HEK293 (cell line): ENCODE measurements around the gene OR4E2.
"Not testable (repeated sequence)": the region's sequence is repeated elsewhere in the genome, so short reads cannot be mapped to it uniquely, and the experiment has no call there.

Source experiments
- CTCF ChIA-PET: fragments of 350-600 bp; formaldehyde crosslinking; extraction: SDS; loops from one replicate; lab custom pipeline; 2021; ENCODE audit warnings: antibody characterized with exemption; lab: Yijun Ruan, JAX
- POLR2A ChIA-PET: fragments of 300-600 bp; formaldehyde crosslinking; extraction: SDS; loops from one replicate; lab custom pipeline; 2020; ENCODE audit warnings: antibody characterized with exemption, inconsistent platforms; lab: Yijun Ruan, JAX
- H3K27ac ChIP-seq: fragments of 200-500 bp; sonication (Bioruptor generic); 2 replicates; pipeline ENCODE4 v1.5.1; 2014; ENCODE audit warnings: low read depth, low read length, control low read depth, inconsistent platforms; ENCODE audit errors: extremely low read depth
- H3K36me3 ChIP-seq, 2 experiments: fragments of 200-500 bp in 1 of 2; sonication (Bioruptor generic) in 1 of 2; 1 replicate in 1 of 2; 2 replicates in 1 of 2; pipeline ENCODE4 v1.5.1; 2014 to 2017; ENCODE audit warnings: inconsistent platforms in 2 of 2, low read length in 2 of 2; ENCODE audit not compliant: control insufficient read depth in 2 of 2, insufficient read depth in 1 of 2
- H3K4me1 ChIP-seq: fragments of 200-500 bp; sonication (Bioruptor generic); 2 replicates; pipeline ENCODE4 v1.5.1; 2014; ENCODE audit warnings: mild to moderate bottlenecking, low read length, inconsistent platforms; ENCODE audit not compliant: control insufficient read depth, insufficient read depth
- H3K4me3 ChIP-seq: 2 replicates; pipeline ENCODE4 v1.5.1; 2011; ENCODE audit warnings: low read depth, mild to moderate bottlenecking, control low read depth, low read length, moderate library complexity
- H3K9me3 ChIP-seq: fragments of 200-500 bp; sonication (Bioruptor generic); 2 replicates; pipeline ENCODE4 v1.5.1; 2014; ENCODE audit warnings: low read depth, low read length, inconsistent platforms; ENCODE audit not compliant: control insufficient read depth, insufficient read depth
- EGR2 ChIP-seq: fragments of 450-650 bp; formaldehyde crosslinking; IDR thresholded peaks from 2 replicates; pipeline ENCODE4 v1.5.1; 2016; ENCODE audit warnings: low read depth, missing biosample characterization, missing genetic modification characterization
- FEZF1 ChIP-seq: fragments of 450-650 bp; formaldehyde crosslinking; IDR thresholded peaks from 2 replicates; pipeline ENCODE4 v1.5.1; 2016; ENCODE audit warnings: missing biosample characterization, missing genetic modification characterization
- GLI4 ChIP-seq: fragments of 450-650 bp; formaldehyde crosslinking; IDR thresholded peaks from 2 replicates; pipeline ENCODE4 v1.5.1; 2016; ENCODE audit warnings: missing biosample characterization, missing genetic modification characterization
- GLIS2 ChIP-seq: fragments of 450-650 bp; formaldehyde crosslinking; IDR thresholded peaks from 2 replicates; pipeline ENCODE4 v1.5.1; 2016; ENCODE audit warnings: missing biosample characterization, missing genetic modification characterization
- KLF9 ChIP-seq: fragments of 450-650 bp; formaldehyde crosslinking; IDR thresholded peaks from 2 replicates; pipeline ENCODE4 v1.5.1; 2016; ENCODE audit warnings: missing biosample characterization, missing genetic modification characterization, low read depth
- SP7 ChIP-seq: fragments of 450-650 bp; formaldehyde crosslinking; IDR thresholded peaks from 2 replicates; pipeline ENCODE4 v1.5.1; 2016; ENCODE audit warnings: missing biosample characterization, missing genetic modification characterization
- WT1 ChIP-seq: fragments of 450-650 bp; formaldehyde crosslinking; IDR thresholded peaks from 2 replicates; pipeline ENCODE4 v1.5.1; 2016; ENCODE audit warnings: missing biosample characterization, missing genetic modification characterization
- ZBTB1 ChIP-seq: fragments of 450-650 bp; formaldehyde crosslinking; IDR thresholded peaks from 2 replicates; pipeline ENCODE4 v1.5.1; 2016; ENCODE audit warnings: missing biosample characterization, missing genetic modification characterization
- ZEB2 ChIP-seq: fragments of 450-650 bp; formaldehyde crosslinking; IDR thresholded peaks from 2 replicates; pipeline ENCODE4 v1.5.1; 2016; ENCODE audit warnings: missing biosample characterization, missing genetic modification characterization
- ZFP41 ChIP-seq: fragments of 450-650 bp; formaldehyde crosslinking; IDR thresholded peaks from 2 replicates; pipeline ENCODE4 v1.5.1; 2016; ENCODE audit warnings: missing biosample characterization, missing genetic modification characterization, borderline replicate concordance
- ZNF157 ChIP-seq: fragments of 450-650 bp; formaldehyde crosslinking; IDR thresholded peaks from 2 replicates; pipeline ENCODE4 v1.5.1; 2016; ENCODE audit warnings: missing biosample characterization, missing genetic modification characterization
- ZNF184 ChIP-seq: fragments of 450-650 bp; IDR thresholded peaks from 2 replicates; pipeline ENCODE4 v1.5.1; 2018; ENCODE audit warnings: missing biosample characterization, mild to moderate bottlenecking, missing genetic modification characterization
- ZNF221 ChIP-seq: fragments of 450-650 bp; formaldehyde crosslinking; IDR thresholded peaks from 2 replicates; pipeline ENCODE4 v1.5.1; 2017; ENCODE audit warnings: missing biosample characterization, missing genetic modification characterization, borderline replicate concordance
- ZNF223 ChIP-seq: fragments of 450-650 bp; formaldehyde crosslinking; IDR thresholded peaks from 2 replicates; pipeline ENCODE4 v1.5.1; 2016; ENCODE audit warnings: missing biosample characterization, missing genetic modification characterization
- ZNF311 ChIP-seq: fragments of 450-650 bp; formaldehyde crosslinking; IDR thresholded peaks from 2 replicates; pipeline ENCODE4 v1.5.1; 2017; ENCODE audit warnings: missing biosample characterization, missing genetic modification characterization, borderline replicate concordance
- ZNF350 ChIP-seq: fragments of 450-650 bp; formaldehyde crosslinking; IDR thresholded peaks from 2 replicates; pipeline ENCODE4 v1.5.0; 2017; ENCODE audit warnings: missing biosample characterization, mild to moderate bottlenecking, missing genetic modification characterization
- ZNF426 ChIP-seq: fragments of 450-650 bp; formaldehyde crosslinking; IDR thresholded peaks from 2 replicates; pipeline ENCODE4 v1.5.1; 2017; ENCODE audit warnings: missing biosample characterization, missing genetic modification characterization, mild to moderate bottlenecking, inconsistent platforms, moderate library complexity
- ZNF433 ChIP-seq: fragments of 450-650 bp; formaldehyde crosslinking; IDR thresholded peaks from 2 replicates; pipeline ENCODE4 v1.5.1; 2016; ENCODE audit warnings: missing biosample characterization, missing genetic modification characterization, low read depth
- ZNF544 ChIP-seq: fragments of 450-650 bp; formaldehyde crosslinking; IDR thresholded peaks from 2 replicates; pipeline ENCODE4 v1.5.0; 2017; ENCODE audit warnings: missing biosample characterization, missing genetic modification characterization
- ZNF549 ChIP-seq: fragments of 450-650 bp; IDR thresholded peaks from 2 replicates; pipeline ENCODE4 v1.5.1; 2018; ENCODE audit warnings: missing biosample characterization, missing genetic modification characterization, mild to moderate bottlenecking, inconsistent platforms, moderate library complexity
- ZNF585B ChIP-seq: fragments of 450-650 bp; formaldehyde crosslinking; IDR thresholded peaks from 2 replicates; pipeline ENCODE4 v1.5.1; 2016; ENCODE audit warnings: missing biosample characterization, missing genetic modification characterization
- ZNF610 ChIP-seq: fragments of 450-650 bp; formaldehyde crosslinking; IDR thresholded peaks from 2 replicates; pipeline ENCODE4 v1.5.1; 2016; ENCODE audit warnings: missing biosample characterization, missing genetic modification characterization, borderline replicate concordance
- ZNF629 ChIP-seq: fragments of 450-650 bp; formaldehyde crosslinking; IDR thresholded peaks from 2 replicates; pipeline ENCODE4 v1.5.1; 2017; ENCODE audit warnings: missing biosample characterization, missing genetic modification characterization
- ZNF658 ChIP-seq: fragments of 450-650 bp; formaldehyde crosslinking; IDR thresholded peaks from 2 replicates; pipeline ENCODE4; 2016; ENCODE audit warnings: missing biosample characterization, missing genetic modification characterization
- ZNF777 ChIP-seq: fragments of 450-650 bp; formaldehyde crosslinking; IDR thresholded peaks from 2 replicates; pipeline ENCODE4 v1.5.1; 2017; ENCODE audit warnings: missing biosample characterization, missing genetic modification characterization, borderline replicate concordance
- ZNF837 ChIP-seq: fragments of 450-650 bp; formaldehyde crosslinking; IDR thresholded peaks from 2 replicates; pipeline ENCODE4 v1.5.1; 2016; ENCODE audit warnings: missing biosample characterization, missing genetic modification characterization
- ZSCAN30 ChIP-seq: fragments of 450-650 bp; IDR thresholded peaks from 2 replicates; pipeline ENCODE4 v1.5.1; 2018; ENCODE audit warnings: missing biosample characterization, mild to moderate bottlenecking, missing genetic modification characterization, moderate library complexity
- TF ChIP-seq, protein P1 (sequence below): fragments of 450-650 bp; formaldehyde crosslinking; IDR thresholded peaks from 2 replicates; pipeline ENCODE4 v1.5.1; 2016; ENCODE audit warnings: missing biosample characterization, missing genetic modification characterization
- TF ChIP-seq, protein P2 (sequence below): fragments of 450-650 bp; formaldehyde crosslinking; IDR thresholded peaks from 2 replicates; pipeline ENCODE4 v1.5.1; 2017; ENCODE audit warnings: missing biosample characterization, missing genetic modification characterization
- TF ChIP-seq, protein P3 (sequence below): fragments of 450-650 bp; formaldehyde crosslinking; IDR thresholded peaks from 2 replicates; pipeline ENCODE4 v1.5.1; 2016; ENCODE audit warnings: missing biosample characterization, missing genetic modification characterization
- TF ChIP-seq, protein P4 (sequence below): fragments of 450-650 bp; formaldehyde crosslinking; IDR thresholded peaks from 2 replicates; pipeline ENCODE4 v1.5.1; 2016; ENCODE audit warnings: missing biosample characterization, missing genetic modification characterization
- TF ChIP-seq, protein P5 (sequence below): fragments of 450-650 bp; formaldehyde crosslinking; IDR thresholded peaks from 2 replicates; pipeline ENCODE4 v1.5.1; 2016; ENCODE audit warnings: missing biosample characterization, missing genetic modification characterization, low read depth

Gene OR4E2

DNA sequence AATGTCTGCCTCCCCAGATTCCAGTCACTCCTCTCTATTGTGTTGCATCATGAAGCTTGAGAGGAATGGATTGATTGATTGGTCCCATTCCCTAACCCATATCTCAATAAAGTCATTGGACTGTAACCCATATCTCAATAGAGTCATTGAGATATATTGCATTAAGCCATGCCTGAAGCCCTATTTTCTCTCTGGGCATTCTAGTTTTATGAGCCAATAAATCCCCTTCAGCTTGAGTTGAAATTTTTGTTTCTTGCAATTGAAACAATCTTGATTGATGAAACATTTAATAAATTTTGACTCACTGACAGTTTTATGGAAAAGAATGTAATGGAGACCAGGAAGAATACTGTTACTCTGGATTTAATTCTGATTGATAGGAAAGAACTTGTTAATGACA, 40.8 kb downstream of the OR4E2 start (continued):
- TF ChIP-seq, protein P1, sequence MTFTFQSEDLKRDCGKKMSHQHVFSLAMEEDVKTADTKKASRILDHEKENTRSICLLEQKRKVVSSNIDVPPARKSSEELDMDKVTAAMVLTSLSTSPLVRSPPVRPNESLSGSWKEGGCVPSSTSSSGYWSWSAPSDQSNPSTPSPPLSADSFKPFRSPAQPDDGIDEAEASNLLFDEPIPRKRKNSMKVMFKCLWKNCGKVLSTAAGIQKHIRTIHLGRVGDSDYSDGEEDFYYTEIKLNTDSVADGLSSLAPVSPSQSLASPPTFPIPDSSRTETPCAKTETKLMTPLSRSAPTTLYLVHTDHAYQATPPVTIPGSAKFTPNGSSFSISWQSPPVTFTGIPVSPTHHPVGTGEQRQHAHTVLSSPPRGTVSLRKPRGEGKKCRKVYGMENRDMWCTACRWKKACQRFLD: no peak
- TF ChIP-seq ZNF157 (tag by site-specific recombination): no peak
- TF ChIP-seq ZNF223 (tag by site-specific recombination): no peak
- no peak for TF ChIP-seq GLI4 (tag by site-specific recombination)
- no peak for TF ChIP-seq ZNF184 (tag by site-specific recombination)
- TF ChIP-seq ZNF837: no peak
- TF ChIP-seq ZBTB1: no peak
- no peak for TF ChIP-seq ZNF549 (tag by site-specific recombination)
- TF ChIP-seq ZNF585B: no peak
- TF ChIP-seq, protein P2, sequence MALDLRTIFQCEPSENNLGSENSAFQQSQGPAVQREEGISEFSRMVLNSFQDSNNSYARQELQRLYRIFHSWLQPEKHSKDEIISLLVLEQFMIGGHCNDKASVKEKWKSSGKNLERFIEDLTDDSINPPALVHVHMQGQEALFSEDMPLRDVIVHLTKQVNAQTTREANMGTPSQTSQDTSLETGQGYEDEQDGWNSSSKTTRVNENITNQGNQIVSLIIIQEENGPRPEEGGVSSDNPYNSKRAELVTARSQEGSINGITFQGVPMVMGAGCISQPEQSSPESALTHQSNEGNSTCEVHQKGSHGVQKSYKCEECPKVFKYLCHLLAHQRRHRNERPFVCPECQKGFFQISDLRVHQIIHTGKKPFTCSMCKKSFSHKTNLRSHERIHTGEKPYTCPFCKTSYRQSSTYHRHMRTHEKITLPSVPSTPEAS: no peak
- TF ChIP-seq ZNF658 (tag by site-specific recombination): no peak
- no peak for TF ChIP-seq ZNF777
- no peak for TF ChIP-seq ZNF433 (tag by site-specific recombination)
- TF ChIP-seq, protein P3, sequence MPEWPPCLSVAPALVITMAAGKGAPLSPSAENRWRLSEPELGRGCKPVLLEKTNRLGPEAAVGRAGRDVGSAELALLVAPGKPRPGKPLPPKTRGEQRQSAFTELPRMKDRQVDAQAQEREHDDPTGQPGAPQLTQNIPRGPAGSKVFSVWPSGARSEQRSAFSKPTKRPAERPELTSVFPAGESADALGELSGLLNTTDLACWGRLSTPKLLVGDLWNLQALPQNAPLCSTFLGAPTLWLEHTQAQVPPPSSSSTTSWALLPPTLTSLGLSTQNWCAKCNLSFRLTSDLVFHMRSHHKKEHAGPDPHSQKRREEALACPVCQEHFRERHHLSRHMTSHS (tag by site-specific recombination): peak; percentile 57; the same call in 1 of the 2 replicates
- TF ChIP-seq ZEB2 (tag by site-specific recombination): peak; percentile 88
- no peak for TF ChIP-seq EGR2 (tag by site-specific recombination)
- no peak for TF ChIP-seq GLIS2 (tag by site-specific recombination)
- TF ChIP-seq ZNF610 (tag by site-specific recombination): peak; percentile 64; the same call in 1 of the 2 replicates
- no peak for TF ChIP-seq ZFP41
- no peak for TF ChIP-seq ZNF426
- TF ChIP-seq ZNF311: no peak
- TF ChIP-seq KLF9 (tag by site-specific recombination): no peak
- no peak for TF ChIP-seq ZNF350 (tag by site-specific recombination)
- TF ChIP-seq ZSCAN30 (tag by site-specific recombination): peak; percentile 69; the same call in 1 of the 2 replicates
- no peak for TF ChIP-seq WT1 (tag by site-specific recombination)
- TF ChIP-seq, protein P4, sequence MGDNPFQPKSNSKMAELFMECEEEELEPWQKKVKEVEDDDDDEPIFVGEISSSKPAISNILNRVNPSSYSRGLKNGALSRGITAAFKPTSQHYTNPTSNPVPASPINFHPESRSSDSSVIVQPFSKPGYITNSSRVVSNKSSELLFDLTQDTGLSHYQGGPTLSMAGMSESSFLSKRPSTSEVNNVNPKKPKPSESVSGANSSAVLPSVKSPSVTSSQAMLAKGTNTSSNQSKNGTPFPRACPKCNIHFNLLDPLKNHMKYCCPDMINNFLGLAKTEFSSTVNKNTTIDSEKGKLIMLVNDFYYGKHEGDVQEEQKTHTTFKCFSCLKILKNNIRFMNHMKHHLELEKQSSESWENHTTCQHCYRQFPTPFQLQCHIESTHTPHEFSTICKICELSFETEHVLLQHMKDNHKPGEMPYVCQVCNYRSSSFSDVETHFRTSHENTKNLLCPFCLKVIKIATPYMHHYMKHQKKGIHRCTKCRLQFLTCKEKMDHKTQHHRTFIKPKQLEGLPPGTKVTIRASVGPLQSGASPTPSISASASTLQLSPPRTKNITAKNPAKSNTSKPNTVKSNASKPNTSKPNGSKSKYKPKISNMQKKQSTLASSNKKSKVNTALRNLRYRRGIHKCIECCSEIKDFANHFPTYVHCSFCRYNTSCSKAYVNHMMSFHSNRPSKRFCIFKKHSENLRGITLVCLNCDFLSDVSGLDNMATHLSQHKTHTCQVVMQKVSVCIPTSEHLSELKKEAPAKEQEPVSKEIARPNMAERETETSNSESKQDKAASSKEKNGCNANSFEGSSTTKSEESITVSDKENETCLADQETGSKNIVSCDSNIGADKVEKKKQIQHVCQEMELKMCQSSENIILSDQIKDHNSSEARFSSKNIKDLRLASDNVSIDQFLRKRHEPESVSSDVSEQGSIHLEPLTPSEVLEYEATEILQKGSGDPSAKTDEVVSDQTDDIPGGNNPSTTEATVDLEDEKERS (tag by site-specific recombination): no peak
- TF ChIP-seq FEZF1 (tag by site-specific recombination): peak; percentile 93
- no peak for TF ChIP-seq ZNF221 (tag by site-specific recombination)
- TF ChIP-seq ZNF544 (tag by site-specific recombination): no peak
- no peak for TF ChIP-seq ZNF629 (tag by site-specific recombination)
- no peak for TF ChIP-seq SP7 (tag by site-specific recombination)
- TF ChIP-seq, protein P5, sequence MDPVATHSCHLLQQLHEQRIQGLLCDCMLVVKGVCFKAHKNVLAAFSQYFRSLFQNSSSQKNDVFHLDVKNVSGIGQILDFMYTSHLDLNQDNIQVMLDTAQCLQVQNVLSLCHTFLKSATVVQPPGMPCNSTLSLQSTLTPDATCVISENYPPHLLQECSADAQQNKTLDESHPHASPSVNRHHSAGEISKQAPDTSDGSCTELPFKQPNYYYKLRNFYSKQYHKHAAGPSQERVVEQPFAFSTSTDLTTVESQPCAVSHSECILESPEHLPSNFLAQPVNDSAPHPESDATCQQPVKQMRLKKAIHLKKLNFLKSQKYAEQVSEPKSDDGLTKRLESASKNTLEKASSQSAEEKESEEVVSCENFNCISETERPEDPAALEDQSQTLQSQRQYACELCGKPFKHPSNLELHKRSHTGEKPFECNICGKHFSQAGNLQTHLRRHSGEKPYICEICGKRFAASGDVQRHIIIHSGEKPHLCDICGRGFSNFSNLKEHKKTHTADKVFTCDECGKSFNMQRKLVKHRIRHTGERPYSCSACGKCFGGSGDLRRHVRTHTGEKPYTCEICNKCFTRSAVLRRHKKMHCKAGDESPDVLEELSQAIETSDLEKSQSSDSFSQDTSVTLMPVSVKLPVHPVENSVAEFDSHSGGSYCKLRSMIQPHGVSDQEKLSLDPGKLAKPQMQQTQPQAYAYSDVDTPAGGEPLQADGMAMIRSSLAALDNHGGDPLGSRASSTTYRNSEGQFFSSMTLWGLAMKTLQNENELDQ (tag by site-specific recombination): peak; percentile 71; the same call in 1 of the 2 replicates

DNA sequence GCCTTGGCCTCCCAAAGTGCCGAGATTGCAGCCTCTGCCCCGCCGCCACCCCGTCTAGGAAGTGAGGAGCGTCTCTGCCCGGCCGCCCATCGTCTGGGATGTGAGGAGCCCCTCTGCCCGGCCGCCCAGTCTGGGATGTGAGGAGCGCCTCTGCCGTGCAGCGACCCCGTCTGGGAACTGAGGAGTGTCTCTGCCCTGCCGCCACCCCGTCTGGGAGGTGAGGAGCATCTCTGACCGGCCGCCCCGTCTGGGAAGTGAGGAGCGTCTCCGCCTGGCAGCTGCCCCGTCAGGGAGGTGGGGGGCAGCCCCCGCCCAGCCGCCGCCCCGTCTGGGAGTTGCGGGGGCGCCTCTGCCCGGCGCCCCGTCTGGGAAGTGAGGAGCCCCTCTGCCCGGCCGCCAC, 44.0 kb downstream of the OR4E2 start:
- H3K36me3 ChIP-seq, H3K9me3 ChIP-seq, CTCF ChIA-PET, H3K27ac ChIP-seq, H3K4me3 ChIP-seq, H3K4me1 ChIP-seq, POLR2A ChIA-PET: not testable (repeated sequence)
